ENCODE measurements around the gene C14orf132. TPM values are rescaled to one million over a fixed set of nuclear protein-coding genes. Genes with fewer than 3 reads are reported as not detected.
"Not testable (repeated sequence)": the region's sequence is repeated elsewhere in the genome, so short reads cannot be mapped to it uniquely, and the experiment has no call there.

C14orf132 gene
- total RNA-seq: 32.6 TPM

- no peak for FAIRE-seq
Observed at GRCh38 chr14:96038920-96039632, at the start of gene C14orf132. Gene C14orf132 (plus strand): TSS chr14:96039362. CDS start chr14:96039501, 139 bp downstream.

GRCh38 chr14:95993768-95994592 lies 45.2 kb upstream of the C14orf132 start:
- no peak for FAIRE-seq
- peak; percentile 21 to 37 for DNase-seq (ENCODE audit: low spot score in 2 of 2)

More at GRCh38 chr14:96038920-96039632, at the start of gene C14orf132:
- peak; percentile 84 for DNase-seq (ENCODE audit: low spot score in 2 of 2)

DNA sequence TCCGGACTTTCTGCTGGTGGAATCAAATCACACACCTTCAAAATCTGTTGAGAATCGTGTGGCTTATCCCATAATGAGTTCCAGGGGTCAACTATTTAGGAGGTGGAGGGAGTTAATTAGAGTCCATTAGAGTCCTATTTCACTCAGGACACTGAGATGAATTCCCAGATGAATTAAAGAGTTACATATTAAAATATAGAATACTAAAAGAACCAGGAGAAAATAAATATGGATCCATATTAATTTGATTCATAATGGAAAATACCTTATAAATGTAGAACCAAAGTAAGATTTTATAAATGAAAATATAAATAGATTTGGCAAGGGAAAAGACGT lies 44.6 kb upstream of the C14orf132 start:
- DNase-seq (ENCODE audit: low spot score in 2 of 2) (no peak), FAIRE-seq (no peak)

DNA sequence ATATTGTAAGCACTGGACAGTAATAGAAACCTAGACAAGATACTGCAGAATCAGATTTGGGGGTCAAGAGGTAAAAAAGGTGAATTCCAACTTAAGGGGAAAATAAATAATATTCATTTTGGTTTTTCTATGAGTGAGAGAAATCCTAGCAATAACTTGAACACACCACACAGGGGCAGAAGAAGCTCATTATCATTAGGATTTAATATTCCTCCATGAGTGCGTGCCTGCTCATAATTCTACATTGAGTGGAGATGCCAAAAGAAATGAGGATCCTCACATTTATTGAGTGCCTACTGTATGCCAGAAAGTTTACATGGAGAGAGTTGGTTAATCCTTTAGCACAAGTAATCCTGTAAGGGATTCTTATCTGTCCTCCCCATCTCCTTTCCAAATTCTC lies 40.5 kb upstream of the C14orf132 start:
- FAIRE-seq: no peak
- peak; percentile 5 to 29 for DNase-seq (ENCODE audit: low spot score in 2 of 2)

DNA sequence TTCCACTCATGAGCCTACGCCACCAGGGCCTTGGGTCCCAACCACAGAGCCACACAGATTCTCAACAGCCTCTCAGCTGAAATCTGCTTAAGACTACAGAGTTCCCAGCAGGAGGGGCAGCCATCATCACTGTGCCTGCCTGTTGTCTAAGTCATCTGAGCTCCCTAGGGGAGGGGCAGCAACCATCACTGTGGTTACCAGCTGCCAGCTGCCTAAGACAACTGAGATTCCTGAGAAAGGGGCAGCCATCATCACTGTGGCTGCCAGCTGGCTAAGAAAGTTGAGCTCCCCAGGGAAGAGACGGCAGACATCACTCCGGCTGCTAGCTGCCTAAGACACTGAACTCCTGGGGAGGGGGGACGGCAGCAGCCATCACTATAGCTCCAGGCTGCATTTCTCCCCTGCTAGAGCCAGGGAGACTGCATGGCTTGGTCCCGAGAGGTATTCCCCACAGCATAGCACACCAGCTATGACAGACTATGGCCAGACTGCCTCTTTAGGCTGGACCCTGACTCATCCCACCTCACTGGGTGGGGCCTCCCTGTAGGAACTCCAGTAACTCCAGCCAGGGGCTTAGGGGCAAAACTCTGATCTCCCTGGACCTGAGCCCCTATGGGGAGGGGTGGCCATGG lies 37.2 kb upstream of the C14orf132 start:
- FAIRE-seq (no peak), DNase-seq (ENCODE audit: low spot score in 2 of 2) (no peak)

DNA sequence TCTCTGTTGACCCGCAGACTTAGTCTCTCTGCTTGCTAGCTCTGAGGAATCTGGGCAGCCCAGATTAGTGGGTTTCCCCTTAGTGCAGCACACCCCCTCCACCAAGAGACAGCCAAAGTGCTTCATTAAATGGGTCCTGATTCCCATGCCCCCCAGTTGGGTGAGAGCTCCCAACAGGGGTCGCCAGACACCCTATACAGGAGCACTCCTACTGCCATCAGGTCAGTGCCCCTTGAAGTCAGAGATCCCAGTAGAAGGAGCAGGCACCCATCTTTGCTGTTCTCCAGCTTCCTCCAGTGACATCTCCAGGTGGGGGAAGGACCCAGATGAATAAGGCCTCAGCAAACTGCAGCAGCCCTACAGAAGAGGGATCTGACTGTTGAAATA lies 36.7 kb upstream of the C14orf132 start:
- FAIRE-seq: no peak
- no peak for DNase-seq (ENCODE audit: low spot score in 2 of 2)

GRCh38 chr14:96011131-96011530 lies 28.0 kb upstream of the C14orf132 start:
- FAIRE-seq (no peak), DNase-seq (ENCODE audit: low spot score in 2 of 2) (no peak)

DNA sequence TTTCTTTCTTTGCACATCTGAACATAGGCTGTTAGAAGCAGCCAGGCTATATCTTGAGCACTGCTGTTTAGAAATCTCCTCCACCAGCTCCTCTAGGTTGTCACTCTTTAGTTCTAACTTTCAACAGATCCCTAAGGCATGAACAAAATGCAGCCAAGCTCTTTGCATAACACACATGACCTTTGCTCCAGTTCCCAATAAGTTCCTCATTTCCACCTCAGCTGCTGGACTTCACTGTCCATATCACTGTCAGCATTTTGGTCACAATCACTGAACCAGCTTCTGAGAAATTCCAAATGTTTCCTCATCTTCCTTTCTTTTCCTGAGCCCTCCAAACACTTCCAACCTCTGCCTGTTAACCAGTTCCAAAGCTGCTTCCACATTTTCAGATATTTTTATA lies 27.6 kb upstream of the C14orf132 start:
- no peak for FAIRE-seq
- no peak for DNase-seq (ENCODE audit: low spot score in 2 of 2)

- not testable (repeated sequence) for DNase-seq (ENCODE audit: low spot score in 2 of 2); FAIRE-seq
Observed at GRCh38 chr14:96012757-96013156, 26.4 kb upstream of the C14orf132 start.

- no peak for FAIRE-seq
- DNase-seq (ENCODE audit: low spot score in 2 of 2): no peak
Observed at GRCh38 chr14:96014176-96014575, 25.0 kb upstream of the C14orf132 start.

- DNase-seq (ENCODE audit: low spot score in 2 of 2) (no peak), FAIRE-seq (no peak)
Observed at GRCh38 chr14:96016501-96017160, 22.5 kb upstream of the C14orf132 start.

DNA sequence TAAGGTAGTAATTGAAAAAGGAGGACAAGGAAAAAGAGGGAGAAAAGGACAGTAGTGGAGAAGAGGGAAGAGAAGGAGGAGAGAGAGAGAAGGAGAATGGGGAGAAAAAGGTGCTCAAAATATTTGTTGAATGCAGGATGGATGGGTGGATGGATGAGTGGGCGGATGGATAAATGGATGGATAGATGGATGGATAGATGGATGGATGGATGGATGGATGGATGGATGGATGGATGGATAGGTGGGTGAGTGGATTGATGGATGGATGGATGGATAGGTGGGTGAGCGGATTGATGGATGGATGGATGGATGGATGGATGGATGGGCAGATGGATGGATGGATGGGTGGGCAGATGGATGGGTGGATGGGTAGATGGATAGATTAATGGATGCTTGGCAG lies 21.3 kb upstream of the C14orf132 start:
- DNase-seq (ENCODE audit: low spot score in 2 of 2) (no peak), FAIRE-seq (no peak)

DNA sequence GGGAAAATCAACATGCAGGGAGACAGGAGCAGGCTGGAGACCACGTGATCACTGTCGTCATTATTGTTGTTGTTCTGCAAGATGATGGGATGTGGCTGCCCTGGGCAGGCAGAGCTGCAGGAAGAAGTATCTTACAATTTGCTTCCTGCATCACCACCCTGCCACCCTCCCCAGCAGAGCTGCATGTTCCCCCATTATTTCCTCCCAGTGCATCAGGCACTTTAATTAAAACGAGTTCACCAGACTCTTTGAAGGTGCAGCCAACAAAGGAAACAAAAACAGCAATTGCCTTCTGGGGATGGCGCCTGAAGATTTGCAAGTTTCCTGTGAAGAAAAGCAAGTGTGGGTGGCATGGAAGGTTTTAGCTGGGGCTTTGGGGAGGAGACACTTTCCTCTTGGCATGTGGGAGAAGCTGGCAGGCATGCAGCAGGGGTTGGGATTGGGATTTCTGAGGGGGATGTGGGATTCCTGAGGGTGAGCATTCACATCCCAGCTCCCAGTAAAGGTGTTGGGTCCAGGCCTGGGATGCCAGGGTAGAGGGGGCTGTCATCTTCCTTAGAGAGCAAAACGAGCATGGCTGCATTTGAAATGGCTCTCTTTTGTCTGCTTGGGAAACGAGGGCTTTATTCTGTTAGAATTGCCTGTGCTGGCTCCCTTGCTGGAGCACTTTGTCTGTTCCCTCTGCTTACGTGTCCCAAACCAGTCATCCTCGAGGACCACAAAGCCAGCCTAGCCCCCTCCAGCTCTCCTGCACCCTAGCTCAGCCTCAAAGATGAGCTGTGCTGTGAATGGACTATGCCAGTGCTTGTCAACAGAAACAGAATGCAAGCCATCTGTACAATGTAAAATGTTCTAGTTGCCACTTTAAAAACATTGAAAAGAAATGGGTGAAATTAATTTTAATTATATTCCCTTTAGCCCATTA lies 11.5 kb upstream of the C14orf132 start:
- no peak for FAIRE-seq
- no peak for DNase-seq (ENCODE audit: low spot score in 2 of 2)

GRCh38 chr14:96029089-96029645 lies 10.0 kb upstream of the C14orf132 start:
- DNase-seq (ENCODE audit: low spot score in 2 of 2) (no peak), FAIRE-seq (no peak)

GRCh38 chr14:96030108-96030760 lies 8.9 kb upstream of the C14orf132 start:
- DNase-seq (ENCODE audit: low spot score in 2 of 2) (no peak), FAIRE-seq (no peak)

- FAIRE-seq (no peak), DNase-seq (ENCODE audit: low spot score in 2 of 2) (no peak)
Observed at GRCh38 chr14:96031691-96032090, 7.5 kb upstream of the C14orf132 start.

DNA sequence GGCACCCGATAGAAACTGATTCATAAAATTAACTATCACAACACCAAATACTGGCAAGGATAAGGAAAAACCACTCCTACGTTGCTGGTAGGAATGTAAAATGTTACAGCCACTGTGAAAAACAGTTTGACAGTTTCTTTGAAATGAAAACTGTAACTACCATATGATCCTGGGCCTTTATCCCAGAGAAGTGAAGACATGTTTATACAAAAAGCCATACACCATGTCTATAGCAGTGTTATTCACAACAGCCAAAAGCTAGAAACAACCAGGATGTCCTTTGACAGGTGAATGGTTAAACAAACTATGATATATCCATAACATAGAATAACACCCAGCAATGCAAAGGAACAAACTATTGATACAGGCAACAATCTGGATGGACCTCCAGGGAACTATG lies 3.7 kb upstream of the C14orf132 start:
- FAIRE-seq (no peak), DNase-seq (ENCODE audit: low spot score in 2 of 2) (no peak)

- FAIRE-seq (no peak), DNase-seq (ENCODE audit: low spot score in 2 of 2) (no peak)
Observed at GRCh38 chr14:96037891-96038557, 1.1 kb upstream of the C14orf132 start.

GRCh38 chr14:96038558-96038919 lies 623 bp upstream of the C14orf132 start:
- FAIRE-seq: no peak
- DNase-seq (ENCODE audit: low spot score in 2 of 2): no peak

All from frontal cortex (tissue), 4 donors.